Right lobe of liver (tissue), 4 donors: ENCODE data around the gene NTHL1.

Experiments
- CTCF ChIP-seq, 4 donors: fragments of 200-600 bp in 3 of 4; fragments of 450-650 bp in 1 of 4; IDR thresholded peaks; one replicate each; pipeline versions ENCODE4 v1.5.1 to v1.8.0; 2016 to 2022; ENCODE audit warnings: antibody characterized with exemption in 4 of 4, mild to moderate bottlenecking in 2 of 4
- POLR2A ChIP-seq: fragments of 450-650 bp; IDR thresholded peaks from one replicate; pipeline ENCODE4 v1.6.1; 2017; ENCODE audit warnings: antibody characterized with exemption, mild to moderate bottlenecking
- donor health status: DM: no; HTN: no; CAD: no.
- donor health status: DM: no; HTN: no; CAD: no.
- donor health status: DM: no; HTN: yes; CAD: no.

- TF ChIP-seq POLR2A (no peak), CTCF (IDR thresholded peaks at IDR 0.05) (no peak)
Measured at GRCh38 chr16:2074071-2074470, 26.4 kb upstream of the NTHL1 start.
